Activated CD8-positive, alpha-beta memory T cell treated with anti-CD3 and anti-CD28 coated beads for 48 hours (primary cell): ENCODE results near the gene CHI3L1.
A peak's percentile ranks its signal among the peaks of the same experiment; 100 is the strongest.

Source experiments
- DNase-seq, 3 experiments: peaks; one replicate each; pipeline ENCODE4 v3.0.0-alpha.2; 2020; ENCODE audit warnings: low read depth in 2 of 3, low spot score in 2 of 3

CHI3L1 gene

GRCh38 chr1:203181586-203182386, 4.7 kb downstream of the CHI3L1 start:
- no peak for DNase-seq

DNA sequence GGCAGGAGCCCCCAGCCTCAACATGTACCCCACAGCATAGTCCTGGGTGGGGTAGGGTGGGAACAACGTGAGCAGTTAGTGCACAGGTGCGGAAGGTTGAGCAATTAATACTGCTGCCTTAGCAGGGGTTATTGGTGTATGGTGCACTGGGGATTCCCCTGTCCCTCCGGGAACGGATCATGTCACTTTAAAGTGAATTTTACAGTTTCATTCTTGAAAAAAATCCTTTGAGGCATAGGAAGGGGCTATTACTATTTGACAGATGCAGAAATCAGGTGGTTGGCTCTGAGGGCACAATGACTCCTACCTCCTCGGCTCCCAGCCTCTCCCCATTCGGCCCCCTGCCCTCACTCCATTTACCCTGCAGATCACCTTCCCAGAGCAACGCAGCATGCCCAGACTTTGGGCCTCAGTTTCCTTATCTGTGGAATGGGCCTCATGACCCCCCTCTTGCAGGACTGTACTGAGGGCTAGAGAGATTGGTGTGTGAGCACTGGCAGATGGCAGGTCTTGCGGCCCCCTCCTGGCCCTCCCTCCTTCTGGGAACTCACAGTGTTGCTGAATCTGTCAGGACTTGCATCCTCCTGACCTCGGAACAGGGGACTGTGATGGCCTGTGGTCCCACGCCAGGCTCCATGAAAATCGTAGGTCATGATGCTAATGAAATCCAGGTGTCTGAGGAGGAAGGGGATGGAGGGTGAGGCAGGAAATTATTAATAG, 5.7 kb downstream of the CHI3L1 start:
- no peak for DNase-seq

GRCh38 chr1:203179667-203180005, 6.9 kb downstream of the CHI3L1 start:
- no peak for DNase-seq

DNA sequence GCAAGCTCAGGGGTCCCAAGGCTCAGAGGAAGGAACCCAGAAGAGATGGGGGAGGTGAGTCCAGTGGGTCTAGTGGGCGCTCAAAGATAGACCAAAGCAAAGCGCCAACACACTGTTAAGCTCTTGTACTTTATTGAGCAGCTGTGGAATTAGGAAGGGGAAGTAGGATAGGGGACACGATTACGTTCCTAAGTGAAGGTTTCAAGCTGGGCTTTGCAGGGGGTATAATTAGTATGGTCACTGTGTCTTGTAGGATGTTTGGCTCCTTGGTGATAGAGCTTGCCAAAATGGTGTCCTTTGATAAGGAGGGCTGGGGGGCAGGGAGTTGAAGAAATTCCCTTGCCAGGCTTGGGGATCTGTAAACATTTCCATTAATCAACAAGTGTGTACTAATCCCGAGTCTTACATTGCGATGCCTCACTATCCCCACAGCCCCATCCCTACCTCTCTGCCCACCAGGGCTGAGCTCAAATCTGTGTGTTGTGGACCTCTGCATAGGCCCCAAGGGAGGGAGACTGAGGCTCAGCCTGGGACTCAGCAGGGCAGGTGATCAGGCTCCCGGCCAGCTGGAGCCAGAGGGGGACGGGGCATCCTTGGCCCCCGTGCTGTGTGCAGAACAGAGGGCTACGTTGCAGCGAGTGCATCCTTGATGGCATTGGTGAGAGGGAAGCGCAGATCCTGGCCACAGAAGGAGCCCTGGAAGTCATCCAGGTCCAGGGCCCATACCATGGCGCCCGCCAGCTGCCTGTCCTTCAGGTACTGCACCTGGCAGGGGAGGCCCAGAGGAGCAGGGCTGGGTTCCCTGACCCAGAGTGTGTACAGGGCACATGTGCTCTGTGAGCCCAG, 7.5 kb downstream of the CHI3L1 start:
- DNase-seq, result no peak

GRCh38 chr1:203178083-203178482, 8.4 kb downstream of the CHI3L1 start:
- DNase-seq, result no peak

DNA sequence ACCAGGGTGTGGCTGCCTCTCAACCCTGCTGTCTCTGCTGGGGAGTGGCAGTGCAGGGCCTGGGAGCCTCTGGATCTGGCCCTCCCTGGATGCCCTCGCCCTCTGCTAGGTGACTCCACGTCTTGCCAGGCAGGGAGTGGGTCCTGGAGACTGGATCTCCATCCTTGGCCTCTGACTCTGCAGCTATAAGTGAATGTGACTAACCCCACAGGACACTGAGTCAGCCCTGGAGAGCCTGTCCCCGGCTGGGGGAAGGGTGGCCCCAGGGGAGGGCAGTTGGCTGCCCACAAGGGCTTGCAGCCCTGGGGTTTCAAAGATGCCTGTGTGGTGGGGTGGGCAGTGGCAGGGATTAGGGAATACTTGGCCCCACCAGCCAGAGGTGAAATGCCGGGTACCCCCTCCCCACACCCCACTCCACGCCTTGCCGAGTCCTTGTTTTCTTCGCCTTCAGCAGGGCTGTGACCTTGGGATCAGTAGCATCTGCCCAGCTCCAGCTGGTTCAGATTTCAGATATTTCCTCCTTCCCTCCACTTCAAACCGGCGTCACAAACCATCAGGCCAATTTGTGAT, 8.9 kb downstream of the CHI3L1 start:
- no peak for DNase-seq

GRCh38 chr1:203177036-203177405, 9.5 kb downstream of the CHI3L1 start:
- DNase-seq, result no peak

- DNase-seq, result no peak
Observed at GRCh38 chr1:203176273-203177035, 10.1 kb downstream of the CHI3L1 start.

GRCh38 chr1:203175827-203176241, 10.7 kb downstream of the CHI3L1 start:
- no peak for DNase-seq

- DNase-seq, result no peak
Observed at GRCh38 chr1:203175237-203175826, 11.2 kb downstream of the CHI3L1 start, which contains the start of gene MYBPH. TSS of gene MYBPH (minus strand) at chr1:203175826. CDS start at chr1:203175755, 71 bp downstream.

- DNase-seq, result no peak
Observed at GRCh38 chr1:203174324-203174985, 12.0 kb downstream of the CHI3L1 start.

DNA sequence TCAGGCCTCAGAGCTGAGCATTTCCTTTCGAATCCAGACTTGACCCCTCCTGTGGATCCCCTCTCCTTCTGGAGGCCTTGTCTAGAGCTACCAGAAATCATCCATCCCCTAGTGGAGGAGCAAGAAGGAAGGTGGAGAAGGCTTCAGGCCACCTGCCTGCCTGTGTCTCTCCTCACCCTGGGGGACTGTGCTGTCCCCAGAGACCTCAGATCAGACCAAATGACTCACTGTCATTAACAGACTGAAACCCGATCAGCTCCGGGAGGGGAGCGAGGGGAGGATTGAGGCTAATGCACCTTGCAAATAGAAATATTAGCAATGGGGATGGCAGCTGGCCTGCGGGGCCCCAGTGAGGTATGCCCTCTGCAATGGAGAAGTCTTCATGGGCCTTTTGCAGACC, 12.9 kb downstream of the CHI3L1 start:
- no peak for DNase-seq

DNA sequence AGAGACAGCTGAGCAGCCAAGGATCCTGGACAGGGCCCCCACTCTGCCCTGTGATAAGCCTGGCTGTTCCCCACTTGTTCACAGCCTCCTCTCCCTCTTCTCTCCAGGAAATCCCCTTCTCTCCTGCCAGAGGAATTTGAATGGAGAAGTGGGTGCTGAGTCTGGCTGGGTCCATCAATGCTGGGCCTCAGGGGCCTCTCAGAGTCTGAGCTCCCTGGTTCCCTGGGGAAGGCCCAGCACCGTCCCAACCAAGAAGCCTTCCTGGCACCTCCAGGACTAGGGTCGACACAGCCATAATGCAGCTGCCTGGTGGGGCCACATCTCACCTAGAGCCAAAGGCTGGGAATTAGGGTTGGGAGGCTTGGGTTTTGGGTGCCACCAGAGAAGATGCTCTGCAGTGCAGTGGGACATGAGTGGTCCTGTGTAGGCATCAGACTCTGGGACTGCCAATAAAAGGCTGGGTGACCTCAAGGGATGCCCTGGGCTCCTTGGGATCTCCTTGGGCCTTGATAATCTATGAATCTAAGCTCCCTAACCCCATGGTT, 13.4 kb downstream of the CHI3L1 start:
- no peak for DNase-seq

DNA sequence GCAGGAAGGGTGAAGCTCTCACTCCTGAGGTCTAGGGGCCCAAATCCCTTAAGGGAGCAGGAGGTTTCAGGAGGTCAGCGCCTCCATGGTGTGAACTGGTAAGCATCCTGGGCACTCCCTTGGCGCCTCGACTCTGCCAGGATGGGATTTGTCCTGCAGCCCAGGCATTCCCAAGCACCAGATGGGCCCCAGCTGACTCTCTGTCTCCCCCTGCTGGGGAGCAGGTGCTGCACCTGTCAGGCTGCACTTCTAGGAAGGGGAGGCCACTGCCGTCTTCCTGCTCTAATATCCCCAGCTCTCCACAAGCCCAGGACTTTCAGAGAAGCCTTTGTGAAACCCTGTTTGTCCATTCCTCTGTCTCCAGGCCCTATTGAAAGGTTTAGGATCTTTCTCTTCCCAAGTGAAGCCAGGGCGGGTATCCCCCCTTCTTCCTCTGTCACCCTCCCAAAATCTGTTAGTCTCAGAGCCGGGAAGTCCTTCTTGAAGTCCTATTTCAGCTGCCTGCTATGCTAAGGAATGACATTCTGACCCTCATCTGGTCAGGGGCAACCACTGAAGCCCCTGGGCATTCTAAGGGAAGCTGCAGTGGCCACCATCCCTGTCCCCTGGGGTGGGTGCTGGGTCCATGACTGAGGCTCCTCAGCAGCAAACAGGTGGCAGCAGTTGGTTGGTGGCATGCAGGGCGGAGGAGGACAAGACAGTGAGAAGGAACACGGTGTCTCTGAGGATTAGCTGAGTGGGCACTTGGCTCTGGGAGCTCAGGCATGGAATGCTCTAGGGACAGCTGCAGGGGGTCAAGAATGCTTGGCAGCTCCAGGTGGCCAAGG, 14.1 kb downstream of the CHI3L1 start:
- peak in 2 of 3 experiments; percentile 28 for DNase-seq

GRCh38 chr1:203171341-203172183, 14.9 kb downstream of the CHI3L1 start:
- DNase-seq, result no peak

GRCh38 chr1:203170625-203171330, 15.7 kb downstream of the CHI3L1 start:
- DNase-seq, result no peak
